Measurements from ENCODE around the gene CD22. TPM values are rescaled to one million over a fixed set of nuclear protein-coding genes. Genes with fewer than 3 reads are reported as not detected.

CD22 gene
- total RNA-seq, 1 donor from 2014 or later, result 19.1 TPM

DNA sequence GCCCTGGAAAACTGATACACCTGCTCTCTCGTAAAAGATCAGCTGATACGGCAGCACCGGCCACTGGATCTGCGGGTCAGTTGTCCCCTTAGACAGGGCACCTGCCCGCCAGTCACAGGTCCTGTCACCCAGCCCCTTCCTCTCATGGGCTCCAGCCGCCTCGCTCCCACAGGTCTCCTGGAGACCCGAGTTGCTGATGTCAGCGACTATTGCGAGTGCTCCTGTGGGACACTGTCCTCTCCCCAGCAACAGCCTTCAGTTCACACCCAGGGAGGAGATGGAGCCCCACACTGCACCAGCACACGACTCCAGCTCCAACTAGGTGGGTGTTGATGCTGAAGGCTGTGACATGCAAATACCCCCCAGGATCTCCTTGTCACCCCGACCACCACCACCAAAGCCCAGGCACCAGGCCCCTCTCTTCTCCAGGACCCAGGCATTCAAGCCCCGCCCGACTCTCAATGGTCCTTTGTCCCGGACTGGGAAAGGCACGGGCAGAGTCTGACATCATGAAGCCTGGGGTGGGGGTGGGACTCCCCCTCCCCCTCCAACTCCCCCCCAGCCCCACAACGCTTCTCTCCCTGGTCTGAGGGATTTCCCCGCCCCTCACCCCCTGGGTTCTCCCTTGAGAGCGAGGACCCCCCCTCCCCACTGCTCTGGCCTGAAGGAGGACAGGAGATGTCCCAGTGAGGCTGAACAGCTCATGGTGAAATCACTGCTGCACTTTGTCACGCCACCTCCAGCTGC, 38.4 kb upstream of the CD22 start:
- Histone ChIP-seq H3K4me1 (no peaks in the 10 kb centered on the region), H3K4me3 (no peak overlapping the region), H3K9me3 (no peaks in the 10 kb centered on the region), H3K27ac (no peak overlapping the region), H3K36me3 (no peaks in the 10 kb centered on the region), H3K27me3 (ENCODE audit: low read depth) (peaks cover 15% of the 10 kb centered on the region)
- no peak for TF ChIP-seq CTCF (IDR thresholded peaks at IDR 0.05)
- ATAC-seq (no peak), DNase-seq (no peak)
- intact Hi-C loops (cut with DNase I), result no loop called here

GRCh38 chr19:35291259-35291658, 37.7 kb upstream of the CD22 start:
- H3K4me1 ChIP-seq, result no peaks in the 10 kb centered on the region
- TF ChIP-seq CTCF (IDR thresholded peaks at IDR 0.05), result no peak
- no peaks in the 10 kb centered on the region for H3K36me3 ChIP-seq
- intact Hi-C loops (cut with DNase I), result no loop called here
- ATAC-seq (no peak), DNase-seq (no peak)
- H3K9me3 ChIP-seq, result no peaks in the 10 kb centered on the region
- H3K4me3 ChIP-seq, result no peak overlapping the region
- H3K27ac ChIP-seq, result no peak overlapping the region
- peaks cover 15% of the 10 kb centered on the region for H3K27me3 ChIP-seq (ENCODE audit: low read depth)

DNA sequence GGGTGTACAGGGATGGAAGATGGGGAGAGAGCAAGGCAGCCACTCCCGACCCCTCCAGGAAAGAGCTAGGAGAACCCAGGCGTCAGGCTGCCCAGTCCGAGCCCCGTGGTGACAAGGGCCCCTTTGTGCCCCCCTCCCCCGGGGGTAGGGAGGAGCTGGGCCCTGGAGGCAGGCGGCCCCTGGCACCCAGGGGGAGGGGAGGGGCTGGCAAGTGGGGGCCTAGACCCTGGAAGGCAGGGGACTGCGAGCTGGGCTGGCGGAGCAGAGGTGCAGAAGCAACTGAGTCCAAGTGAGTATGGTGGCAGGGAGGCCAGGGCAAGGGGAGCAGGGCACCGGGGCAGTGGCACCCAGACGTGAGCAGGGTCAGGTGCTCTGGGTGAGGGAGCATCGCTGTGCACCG, 37.1 kb upstream of the CD22 start, which contains the start of gene MAG:
Gene MAG, plus strand, starts transcription at position 246 of the 400 bp plus-strand sequence. CDS start 3,248 bp downstream, outside the sequence.
- DNase-seq (no peak), ATAC-seq (no peak)
- H3K36me3 ChIP-seq, result no peaks in the 10 kb centered on the region
- no peaks in the 10 kb centered on the region for H3K4me1 ChIP-seq
- no peak for TF ChIP-seq CTCF (IDR thresholded peaks at IDR 0.05)
- intact Hi-C loops (cut with DNase I), result no loop called here
- peaks cover 15% of the 10 kb centered on the region for H3K27me3 ChIP-seq (ENCODE audit: low read depth)
- H3K4me3 ChIP-seq, result no peak within 1 kb of the TSS
- no peak within 1 kb of the TSS for H3K27ac ChIP-seq
- H3K9me3 ChIP-seq, result no peaks in the 10 kb centered on the region

DNA sequence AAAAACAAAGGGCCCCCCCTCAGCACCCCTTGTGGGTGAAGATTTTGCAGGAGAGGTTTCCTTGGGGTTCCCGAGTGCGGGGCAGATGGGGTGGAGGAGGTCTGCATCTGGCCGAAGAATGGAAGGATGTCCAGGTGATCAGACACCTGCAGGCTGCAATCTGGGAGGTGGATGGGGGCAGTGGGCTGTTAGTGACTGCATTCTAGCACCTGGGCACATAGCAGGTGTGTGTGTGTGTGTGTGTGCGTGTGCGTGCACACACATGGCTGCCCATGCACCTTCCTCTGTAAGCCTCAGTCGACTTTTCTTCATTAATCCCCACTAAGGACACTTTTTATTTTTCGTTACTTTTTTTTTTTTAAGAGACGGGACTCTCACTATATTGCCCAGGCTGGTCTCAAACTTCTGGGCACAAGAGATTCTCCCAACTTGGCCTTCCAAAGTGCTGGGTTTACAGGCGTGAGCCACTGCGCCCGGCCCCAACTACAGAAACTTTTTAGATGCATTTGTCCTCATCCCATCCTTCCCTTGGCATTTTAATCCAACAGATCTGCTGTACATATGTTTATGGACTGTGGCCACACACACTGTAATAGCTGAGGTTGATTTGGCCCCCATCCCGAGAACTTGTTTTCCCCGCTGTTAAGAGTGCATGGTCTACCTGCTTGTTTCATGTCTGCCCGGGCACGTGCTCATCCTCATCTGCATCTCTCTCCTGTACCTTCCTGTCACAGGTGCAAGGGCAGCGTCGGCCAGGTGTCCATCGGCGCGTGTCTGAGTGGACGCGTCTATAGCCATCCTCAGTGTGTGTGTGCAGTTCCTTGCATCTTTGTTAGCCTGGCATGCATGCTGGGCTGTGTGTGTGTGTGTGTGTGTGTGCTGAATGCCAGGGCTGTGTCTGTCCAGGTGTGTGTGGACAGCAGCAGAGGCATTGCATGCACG, 36.3 kb upstream of the CD22 start:
- Histone ChIP-seq H3K27ac (no peak overlapping the region), H3K9me3 (no peaks in the 10 kb centered on the region), H3K4me3 (no peak overlapping the region), H3K36me3 (no peaks in the 10 kb centered on the region), H3K27me3 (ENCODE audit: low read depth) (peaks cover 10% of the 10 kb centered on the region), H3K4me1 (no peaks in the 10 kb centered on the region)
- TF ChIP-seq CTCF (IDR thresholded peaks at IDR 0.05), result no peak
- DNase-seq, result no peak
- ATAC-seq, result no peak
- intact Hi-C loops (cut with DNase I), result no loop called here

DNA sequence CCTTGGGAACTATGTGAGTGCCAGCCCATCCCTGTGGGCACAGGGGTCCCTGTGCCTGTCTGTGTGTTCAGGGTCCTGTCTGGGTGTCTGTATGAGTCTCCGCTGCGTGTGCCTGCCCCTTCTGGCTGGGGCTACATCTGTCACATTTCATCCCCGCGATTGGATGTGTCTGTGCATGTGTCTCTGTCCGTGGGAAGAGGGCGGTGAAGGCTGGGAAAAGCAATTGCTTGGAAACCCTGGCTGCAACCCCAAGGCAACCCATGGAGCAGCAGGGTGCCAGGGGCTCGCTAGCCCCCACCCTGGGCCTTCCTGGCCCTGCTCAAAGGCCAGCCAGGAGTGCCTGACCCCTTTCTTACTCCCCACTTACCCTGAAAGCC, 35.6 kb upstream of the CD22 start:
- no peak overlapping the region for H3K27ac ChIP-seq
- no peaks in the 10 kb centered on the region for H3K4me1 ChIP-seq
- H3K36me3 ChIP-seq, result no peaks in the 10 kb centered on the region
- TF ChIP-seq CTCF (IDR thresholded peaks at IDR 0.05), result no peak
- intact Hi-C loops (cut with DNase I), result no loop called here
- no peak overlapping the region for H3K4me3 ChIP-seq
- ATAC-seq (no peak), DNase-seq (no peak)
- peaks cover 10% of the 10 kb centered on the region for H3K27me3 ChIP-seq (ENCODE audit: low read depth)
- H3K9me3 ChIP-seq, result no peaks in the 10 kb centered on the region

All from lower lobe of right lung (tissue), 2 donors.